CD4-positive, alpha-beta T cell (primary cell): Measurements from ENCODE around the gene NRG4. TPM values are rescaled to one million over a fixed set of nuclear protein-coding genes. Genes with fewer than 3 reads are reported as not detected.

ENCODE experiments used
- ATAC-seq: fragments of 200-7000 bp; cut with Tn5 transposase; one replicate; pipeline ENCODE4 v1.10.0; 2022; ENCODE audit warnings: mild to moderate bottlenecking; ENCODE audit not compliant: poor library complexity
- CTCF ChIA-PET: fragments of 350-600 bp; sonication (Branson Sonifier 250); formaldehyde crosslinking; loops from one replicate; lab custom pipeline; 2021; ENCODE audit warnings: antibody characterized with exemption, inconsistent platforms; lab: Charles Lee
- POLR2A ChIA-PET: fragments of 350-600 bp; sonication (Branson Sonifier 250); formaldehyde crosslinking; loops from one replicate; lab custom pipeline; 2021; ENCODE audit warnings: antibody characterized with exemption, inconsistent platforms; lab: Charles Lee
- DNase-seq, 14 experiments: peaks; one replicate each; pipeline ENCODE4 v3.0.0-alpha.2; 2013 to 2020; ENCODE audit warnings: mixed read lengths in 2 of 14
- H3K27ac ChIP-seq, 2 donors: one replicate each; pipeline versions ENCODE4 v1.5.1 to v1.7.0; 2013; ENCODE audit warnings: low read length in 2 of 2, low read depth in 1 of 2, mild to moderate bottlenecking in 1 of 2
- H3K27me3 ChIP-seq, 2 experiments: 1 replicate in 1 of 2; 2 replicates in 1 of 2; pipeline versions ENCODE4 v1.6.1 to v1.7.0; 2013; ENCODE audit warnings: low read length in 2 of 2, control low read depth in 1 of 2, mild to moderate bottlenecking in 1 of 2, moderate library complexity in 1 of 2; ENCODE audit not compliant: insufficient read depth in 2 of 2, control insufficient read depth in 1 of 2
- H3K36me3 ChIP-seq: one replicate; pipeline ENCODE4 v1.6.1; 2013; ENCODE audit warnings: low read length, control low read depth; ENCODE audit not compliant: insufficient read depth
- H3K4me1 ChIP-seq: one replicate; pipeline ENCODE4 v1.6.1; 2013; ENCODE audit warnings: low read length, control low read depth; ENCODE audit not compliant: insufficient read depth
- H3K4me3 ChIP-seq: one replicate; pipeline ENCODE4 v1.5.1; 2013; ENCODE audit warnings: mild to moderate bottlenecking, low read length, moderate library complexity
- H3K9me3 ChIP-seq, 2 experiments: 1 replicate in 1 of 2; 2 replicates in 1 of 2; pipeline versions ENCODE4 v1.6.1 to v1.7.0; 2013; ENCODE audit warnings: low read length in 2 of 2, mild to moderate bottlenecking in 2 of 2, control low read depth in 1 of 2, moderate library complexity in 1 of 2; ENCODE audit not compliant: control insufficient read depth in 1 of 2, insufficient read depth in 1 of 2
- H3K27ac Mint-ChIP-seq: one replicate; pipeline ENCODE4 v1.8.0; 2020; ENCODE audit warnings: mixed read lengths
- H3K27me3 Mint-ChIP-seq: one replicate; pipeline ENCODE4 v1.8.0; 2021; ENCODE audit warnings: mixed read lengths
- H3K36me3 Mint-ChIP-seq: one replicate; pipeline ENCODE4 v1.8.0; 2021; ENCODE audit warnings: low read depth, mixed read lengths
- H3K4me1 Mint-ChIP-seq: one replicate; pipeline ENCODE4 v1.8.0; 2021; ENCODE audit warnings: low read depth, mixed read lengths
- H3K4me3 Mint-ChIP-seq: one replicate; pipeline ENCODE4 v1.8.0; 2020; ENCODE audit warnings: mild to moderate bottlenecking, mixed read lengths
- H3K9me3 Mint-ChIP-seq: one replicate; pipeline ENCODE4 v1.8.0; 2020; ENCODE audit warnings: mixed read lengths
- CTCF ChIP-seq: fragments of 200-600 bp; IDR thresholded peaks from one replicate; pipeline ENCODE4 v1.8.0; 2022; ENCODE audit warnings: antibody characterized with exemption, mild to moderate bottlenecking
- intact Hi-C, 2 experiments: fragments of 100-400 bp; cut with DNase I in 1 of 2; cut with micrococcal nuclease in 1 of 2; formaldehyde crosslinking; loops; one replicate each; pipeline versions ENCODE4 v1.15.1 to v1.9.0; 2023 to 2025; cut with DNase I, micrococcal nuclease
- total RNA-seq, 174 experiments: library from RNA in 2 of 174; stranded (reverse) in 2 of 174; gene quantifications; one replicate each; pipeline ENCODE4 v1.2.3 and lab custom pipeline; 2021 to 2026

NRG4 gene
- total RNA-seq, 2 experiments from 2014 or later = not detected

DNA sequence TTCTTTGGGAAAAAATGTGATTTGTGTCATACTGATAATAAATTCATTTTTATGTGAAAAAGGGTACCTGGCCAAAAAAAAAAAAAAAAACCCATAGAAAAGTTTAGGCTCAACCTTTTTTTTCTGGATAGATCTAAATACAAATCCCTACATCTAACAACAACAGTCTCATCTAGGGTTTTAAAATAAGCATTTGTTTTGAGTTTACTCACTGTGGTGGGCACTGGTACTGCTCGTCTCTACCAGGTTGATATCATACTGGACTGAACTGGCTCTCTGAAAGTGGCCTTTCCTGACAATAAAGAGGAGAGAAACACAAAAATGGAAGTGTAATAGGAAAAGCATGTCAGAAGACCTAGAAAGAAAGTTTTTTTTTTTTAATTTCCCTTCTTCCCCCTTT is 56.5 kb downstream of the NRG4 start:
- Mint-ChIP-seq H3K36me3 (no peaks in the 10 kb centered on the region), H3K9me3 (no peaks in the 10 kb centered on the region), H3K4me3 (no peak overlapping the region), H3K27me3 (peaks cover 68% of the 10 kb centered on the region), H3K27ac (no peak overlapping the region), H3K4me1 (no peaks in the 10 kb centered on the region)
- Histone ChIP-seq H3K9me3 (no peaks in the 10 kb centered on the region), H3K4me3 (no peak overlapping the region), H3K27ac (no peak overlapping the region), H3K27me3 (peaks cover 6 to 26% of the 10 kb centered on the region in 2 experiments), H3K36me3 (no peaks in the 10 kb centered on the region), H3K4me1 (no peaks in the 10 kb centered on the region)
- intact Hi-C loops = no loop called here
- ATAC-seq (no peak), DNase-seq (no peak)
- CTCF ChIA-PET = interaction anchor here (1.8 kb wide), 1 partner anchor 10 kb away, joined by 6 read pairs; no protein-coding TSS in a partner anchor
- POLR2A ChIA-PET = no interaction called here
- no peak for TF ChIP-seq CTCF

DNA sequence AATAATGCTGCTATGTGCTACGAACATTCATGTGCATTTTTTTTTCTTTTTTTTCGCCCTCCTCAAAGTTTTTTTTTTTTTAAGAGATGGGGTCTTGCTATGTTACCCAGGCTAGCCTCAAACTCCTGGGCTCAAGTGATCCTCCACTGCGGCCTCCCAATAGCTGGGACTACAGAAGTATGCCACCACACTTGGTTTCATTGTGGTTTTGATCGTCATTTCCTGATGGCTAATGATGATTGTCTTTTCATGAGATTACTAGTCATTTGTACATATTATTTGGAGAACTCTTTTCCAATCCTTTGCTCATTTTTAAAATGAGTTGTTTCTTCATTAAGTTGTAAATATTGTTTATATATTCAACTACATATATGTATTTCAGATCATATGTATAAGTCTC is 59.7 kb downstream of the NRG4 start:
- Mint-ChIP-seq H3K4me3 (no peak overlapping the region), H3K4me1 (no peaks in the 10 kb centered on the region), H3K9me3 (no peaks in the 10 kb centered on the region), H3K36me3 (no peaks in the 10 kb centered on the region), H3K27me3 (peaks cover 76% of the 10 kb centered on the region), H3K27ac (no peak overlapping the region)
- Histone ChIP-seq H3K36me3 (no peaks in the 10 kb centered on the region), H3K27me3 (peaks cover 0 to 21% of the 10 kb centered on the region in 2 experiments), H3K4me3 (no peak overlapping the region), H3K27ac (no peak overlapping the region), H3K4me1 (no peaks in the 10 kb centered on the region), H3K9me3 (no peaks in the 10 kb centered on the region)
- POLR2A ChIA-PET = no interaction called here
- DNase-seq (peak in 2 of 14 experiments; percentile 11), ATAC-seq (no peak)
- TF ChIP-seq CTCF = no peak
- intact Hi-C loops = no loop called here
- CTCF ChIA-PET = no interaction called here

DNA sequence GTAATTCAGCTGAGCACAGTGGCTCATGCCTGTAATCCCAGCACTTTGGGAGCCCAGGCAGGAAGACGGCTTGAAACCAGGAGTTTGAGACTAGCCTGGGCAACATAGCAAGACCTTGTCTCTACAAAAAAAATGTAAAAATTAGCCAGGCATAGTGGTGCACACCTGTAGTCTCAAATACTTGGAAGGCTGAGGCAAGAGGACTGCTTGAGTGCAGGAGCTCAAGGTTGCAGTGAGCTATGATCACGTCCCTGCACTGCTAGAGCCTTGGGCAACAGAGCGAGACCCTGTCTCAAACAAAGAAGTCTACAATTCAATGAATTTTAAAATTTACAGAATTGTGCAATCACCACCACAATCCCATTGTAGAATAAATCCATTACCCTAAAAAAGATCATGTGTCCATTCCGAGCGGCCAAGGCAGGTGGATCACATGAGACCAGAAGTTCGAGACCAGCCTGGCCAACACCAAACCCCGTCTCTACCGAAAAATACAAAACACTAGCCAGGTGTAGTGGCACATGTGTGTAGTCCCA is 63.4 kb downstream of the NRG4 start:
- Histone ChIP-seq H3K27me3 (peaks cover 0 to 6% of the 10 kb centered on the region in 2 experiments), H3K4me1 (no peaks in the 10 kb centered on the region), H3K4me3 (no peak overlapping the region), H3K9me3 (no peaks in the 10 kb centered on the region), H3K36me3 (no peaks in the 10 kb centered on the region), H3K27ac (no peak overlapping the region)
- Mint-ChIP-seq H3K4me3 (no peak overlapping the region), H3K36me3 (no peaks in the 10 kb centered on the region), H3K4me1 (no peaks in the 10 kb centered on the region), H3K27me3 (peaks cover 62% of the 10 kb centered on the region), H3K27ac (no peak overlapping the region), H3K9me3 (no peaks in the 10 kb centered on the region)
- no peak for TF ChIP-seq CTCF
- POLR2A ChIA-PET = no interaction called here
- ATAC-seq (no peak), DNase-seq (no peak)
- intact Hi-C loops = no loop called here
- CTCF ChIA-PET = interaction anchor here (0.8 kb wide), 1 partner anchor 9 kb away, joined by 3 read pairs; no protein-coding TSS in a partner anchor
